Measurements from ENCODE around the gene PCYT2.
A peak's percentile ranks its signal among the peaks of the same experiment; 100 is the strongest.

Gene PCYT2

GRCh38 chr17:81944858-81945257 lies 33.7 kb upstream of the PCYT2 start:
- H3K4me1 ChIP-seq, result no peaks in the 10 kb centered on the region
- TF ChIP-seq CTCF (IDR thresholded peaks at IDR 0.05; ENCODE audit: low read depth, low read length), result no peak
- no peaks in the 10 kb centered on the region for H3K27me3 ChIP-seq

GRCh38 chr17:81942167-81942553 lies 31.0 kb upstream of the PCYT2 start:
- H3K4me3 ChIP-seq (ENCODE audit: low read depth, low read length), result no peak overlapping the region
- no peaks in the 10 kb centered on the region for H3K27me3 ChIP-seq
- H3K36me3 ChIP-seq, result no peaks in the 10 kb centered on the region
- TF ChIP-seq CTCF (IDR thresholded peaks at IDR 0.05; ENCODE audit: low read depth, low read length), result no peak
- H3K9me3 ChIP-seq, result no peaks in the 10 kb centered on the region
- DNase-seq, result no peak
- no peaks in the 10 kb centered on the region for H3K4me1 ChIP-seq

More at GRCh38 chr17:81944858-81945257, 33.7 kb upstream of the PCYT2 start:
- Histone ChIP-seq H3K9me3 (no peaks in the 10 kb centered on the region), H3K36me3 (no peaks in the 10 kb centered on the region), H3K4me3 (ENCODE audit: low read depth, low read length) (no peak overlapping the region)
- no peak for DNase-seq

GRCh38 chr17:81941484-81942166 lies 30.4 kb upstream of the PCYT2 start:
- Histone ChIP-seq H3K27me3 (no peaks in the 10 kb centered on the region), H3K9me3 (no peaks in the 10 kb centered on the region), H3K36me3 (no peaks in the 10 kb centered on the region), H3K4me1 (no peaks in the 10 kb centered on the region), H3K4me3 (ENCODE audit: low read depth, low read length) (no peak overlapping the region)
- DNase-seq, result peak; percentile 15
- TF ChIP-seq CTCF (IDR thresholded peaks at IDR 0.05; ENCODE audit: low read depth, low read length), result no peak

GRCh38 chr17:81940538-81941483 lies 29.6 kb upstream of the PCYT2 start:
- TF ChIP-seq CTCF (IDR thresholded peaks at IDR 0.05; ENCODE audit: low read depth, low read length), result no peak
- Histone ChIP-seq H3K36me3 (peaks cover under 1% of the 10 kb centered on the region; the same call in 1 of the 2 replicates), H3K27me3 (no peaks in the 10 kb centered on the region), H3K4me3 (ENCODE audit: low read depth, low read length) (no peak overlapping the region), H3K9me3 (no peaks in the 10 kb centered on the region), H3K4me1 (no peaks in the 10 kb centered on the region)
- peak; percentile 8 for DNase-seq

GRCh38 chr17:81939881-81940385 lies 28.7 kb upstream of the PCYT2 start:
- no peak for TF ChIP-seq CTCF (IDR thresholded peaks at IDR 0.05; ENCODE audit: low read depth, low read length)
- H3K9me3 ChIP-seq, result no peaks in the 10 kb centered on the region
- DNase-seq, result no peak
- no peaks in the 10 kb centered on the region for H3K27me3 ChIP-seq
- H3K4me3 ChIP-seq (ENCODE audit: low read depth, low read length), result no peak overlapping the region
- H3K4me1 ChIP-seq, result no peaks in the 10 kb centered on the region
- H3K36me3 ChIP-seq, result peaks cover 7% of the 10 kb centered on the region; the same call in 1 of the 2 replicates

All from BE2C (cell line).